ENCODE data around the gene NIPSNAP2. TPM values are rescaled to one million over a fixed set of nuclear protein-coding genes. Genes with fewer than 3 reads are reported as not detected.

NIPSNAP2 gene
- total and polyA plus RNA-seq, 2 of the 13 experiments (the other 11 are each of a cell fraction or from before 2014, with no cell fraction given): 40.3 to 61.5 TPM

DNA sequence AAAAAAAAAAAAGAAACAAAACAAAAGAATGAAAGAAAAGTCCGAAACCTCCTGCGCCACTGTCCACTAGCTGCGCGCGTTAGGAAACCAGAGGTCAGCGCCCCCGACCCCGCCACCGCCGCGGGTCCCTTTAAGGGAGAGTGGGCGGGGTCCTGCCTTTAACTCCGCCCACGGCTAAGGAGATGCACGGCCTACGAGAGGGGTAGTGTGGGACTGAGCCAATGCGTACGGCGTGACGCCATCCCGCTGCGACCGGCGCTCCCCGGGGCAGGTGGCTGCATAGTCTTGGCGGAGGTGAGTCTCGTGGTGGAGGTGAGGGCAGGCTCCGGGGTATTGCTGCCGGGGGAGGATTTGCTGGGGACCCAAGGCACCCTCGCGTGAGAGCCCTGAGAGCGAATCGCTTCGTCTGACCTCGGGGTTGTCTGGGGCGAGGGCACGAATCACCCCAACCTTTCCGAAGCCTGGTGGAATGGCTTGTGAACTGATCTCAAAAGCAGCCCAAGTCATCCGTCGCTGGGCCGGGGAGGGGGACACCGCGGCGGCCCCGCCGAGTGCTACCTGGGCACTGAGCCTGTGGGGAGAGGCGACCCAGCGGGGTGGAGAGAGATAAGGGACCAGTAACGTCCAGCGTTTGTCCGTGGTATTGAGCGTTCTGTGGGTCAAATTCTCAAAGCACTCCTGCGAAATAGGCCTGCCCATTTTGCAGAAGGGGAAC is 12.6 kb upstream of the NIPSNAP2 start, which contains the start of gene MRPS17 (continued):
- TF ChIP-seq, protein P1, sequence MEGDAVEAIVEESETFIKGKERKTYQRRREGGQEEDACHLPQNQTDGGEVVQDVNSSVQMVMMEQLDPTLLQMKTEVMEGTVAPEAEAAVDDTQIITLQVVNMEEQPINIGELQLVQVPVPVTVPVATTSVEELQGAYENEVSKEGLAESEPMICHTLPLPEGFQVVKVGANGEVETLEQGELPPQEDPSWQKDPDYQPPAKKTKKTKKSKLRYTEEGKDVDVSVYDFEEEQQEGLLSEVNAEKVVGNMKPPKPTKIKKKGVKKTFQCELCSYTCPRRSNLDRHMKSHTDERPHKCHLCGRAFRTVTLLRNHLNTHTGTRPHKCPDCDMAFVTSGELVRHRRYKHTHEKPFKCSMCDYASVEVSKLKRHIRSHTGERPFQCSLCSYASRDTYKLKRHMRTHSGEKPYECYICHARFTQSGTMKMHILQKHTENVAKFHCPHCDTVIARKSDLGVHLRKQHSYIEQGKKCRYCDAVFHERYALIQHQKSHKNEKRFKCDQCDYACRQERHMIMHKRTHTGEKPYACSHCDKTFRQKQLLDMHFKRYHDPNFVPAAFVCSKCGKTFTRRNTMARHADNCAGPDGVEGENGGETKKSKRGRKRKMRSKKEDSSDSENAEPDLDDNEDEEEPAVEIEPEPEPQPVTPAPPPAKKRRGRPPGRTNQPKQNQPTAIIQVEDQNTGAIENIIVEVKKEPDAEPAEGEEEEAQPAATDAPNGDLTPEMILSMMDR (CRISPR knock-in tag; IDR thresholded peaks at IDR 0.05): peak; percentile 28; the same call in 1 of the 2 replicates
- no peak for TF ChIP-seq EP300 (IDR thresholded peaks at IDR 0.05; ENCODE audit: low read depth in 2 of 2, low read length in 2 of 2)
- TF ChIP-seq EP300 (CRISPR knock-in tag; IDR thresholded peaks at IDR 0.05; ENCODE audit: borderline replicate concordance): no peak
- TF ChIP-seq ZNF564 (CRISPR knock-in tag; IDR thresholded peaks at IDR 0.05): no peak
- TF ChIP-seq SAP130 (CRISPR knock-in tag; IDR thresholded peaks at IDR 0.05; ENCODE audit: low read depth): peak; percentile 98
- TF ChIP-seq, protein P2, sequence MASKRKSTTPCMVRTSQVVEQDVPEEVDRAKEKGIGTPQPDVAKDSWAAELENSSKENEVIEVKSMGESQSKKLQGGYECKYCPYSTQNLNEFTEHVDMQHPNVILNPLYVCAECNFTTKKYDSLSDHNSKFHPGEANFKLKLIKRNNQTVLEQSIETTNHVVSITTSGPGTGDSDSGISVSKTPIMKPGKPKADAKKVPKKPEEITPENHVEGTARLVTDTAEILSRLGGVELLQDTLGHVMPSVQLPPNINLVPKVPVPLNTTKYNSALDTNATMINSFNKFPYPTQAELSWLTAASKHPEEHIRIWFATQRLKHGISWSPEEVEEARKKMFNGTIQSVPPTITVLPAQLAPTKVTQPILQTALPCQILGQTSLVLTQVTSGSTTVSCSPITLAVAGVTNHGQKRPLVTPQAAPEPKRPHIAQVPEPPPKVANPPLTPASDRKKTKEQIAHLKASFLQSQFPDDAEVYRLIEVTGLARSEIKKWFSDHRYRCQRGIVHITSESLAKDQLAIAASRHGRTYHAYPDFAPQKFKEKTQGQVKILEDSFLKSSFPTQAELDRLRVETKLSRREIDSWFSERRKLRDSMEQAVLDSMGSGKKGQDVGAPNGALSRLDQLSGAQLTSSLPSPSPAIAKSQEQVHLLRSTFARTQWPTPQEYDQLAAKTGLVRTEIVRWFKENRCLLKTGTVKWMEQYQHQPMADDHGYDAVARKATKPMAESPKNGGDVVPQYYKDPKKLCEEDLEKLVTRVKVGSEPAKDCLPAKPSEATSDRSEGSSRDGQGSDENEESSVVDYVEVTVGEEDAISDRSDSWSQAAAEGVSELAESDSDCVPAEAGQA (IDR thresholded peaks at IDR 0.05; ENCODE audit: low read depth): peak; percentile 88
- TF ChIP-seq, protein P2 (CRISPR knock-in tag; IDR thresholded peaks at IDR 0.05; ENCODE audit: borderline replicate concordance): no peak
- TF ChIP-seq TCF7 (IDR thresholded peaks at IDR 0.05; ENCODE audit: low read depth): no peak
- TF ChIP-seq, protein P3, sequence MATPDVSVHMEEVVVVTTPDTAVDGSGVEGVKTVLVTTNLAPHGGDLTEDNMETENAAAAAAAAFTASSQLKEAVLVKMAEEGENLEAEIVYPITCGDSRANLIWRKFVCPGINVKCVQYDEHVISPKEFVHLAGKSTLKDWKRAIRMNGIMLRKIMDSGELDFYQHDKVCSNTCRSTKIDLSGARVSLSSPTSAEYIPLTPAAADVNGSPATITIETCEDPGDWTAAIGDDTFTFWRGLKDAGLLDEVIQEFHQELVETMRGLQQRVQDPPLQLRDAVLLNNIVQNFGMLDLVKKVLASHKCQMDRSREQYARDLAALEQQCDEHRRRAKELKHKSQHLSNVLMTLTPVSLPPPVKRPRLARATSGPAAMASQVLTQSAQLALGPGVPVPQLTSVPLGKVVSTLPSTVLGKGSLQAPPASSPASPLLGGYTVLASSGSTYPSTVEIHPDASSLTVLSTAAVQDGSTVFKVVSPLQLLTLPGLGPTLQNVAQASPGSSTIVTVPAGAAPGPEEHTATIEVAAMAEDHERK (CRISPR knock-in tag; IDR thresholded peaks at IDR 0.05; ENCODE audit: low read depth): peak; percentile 83
- TF ChIP-seq, protein P4, sequence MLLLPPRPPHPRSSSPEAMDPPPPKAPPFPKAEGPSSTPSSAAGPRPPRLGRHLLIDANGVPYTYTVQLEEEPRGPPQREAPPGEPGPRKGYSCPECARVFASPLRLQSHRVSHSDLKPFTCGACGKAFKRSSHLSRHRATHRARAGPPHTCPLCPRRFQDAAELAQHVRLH (CRISPR knock-in tag; IDR thresholded peaks at IDR 0.05; ENCODE audit: borderline replicate concordance, low read depth): peak; percentile 89
- TF ChIP-seq HOXA3 (CRISPR knock-in tag; IDR thresholded peaks at IDR 0.05): peak; percentile 95; the same call in 1 of the 2 replicates
- no peak for TF ChIP-seq ELF4 (CRISPR knock-in tag; IDR thresholded peaks at IDR 0.05; ENCODE audit: borderline replicate concordance)
- TF ChIP-seq, protein P5, sequence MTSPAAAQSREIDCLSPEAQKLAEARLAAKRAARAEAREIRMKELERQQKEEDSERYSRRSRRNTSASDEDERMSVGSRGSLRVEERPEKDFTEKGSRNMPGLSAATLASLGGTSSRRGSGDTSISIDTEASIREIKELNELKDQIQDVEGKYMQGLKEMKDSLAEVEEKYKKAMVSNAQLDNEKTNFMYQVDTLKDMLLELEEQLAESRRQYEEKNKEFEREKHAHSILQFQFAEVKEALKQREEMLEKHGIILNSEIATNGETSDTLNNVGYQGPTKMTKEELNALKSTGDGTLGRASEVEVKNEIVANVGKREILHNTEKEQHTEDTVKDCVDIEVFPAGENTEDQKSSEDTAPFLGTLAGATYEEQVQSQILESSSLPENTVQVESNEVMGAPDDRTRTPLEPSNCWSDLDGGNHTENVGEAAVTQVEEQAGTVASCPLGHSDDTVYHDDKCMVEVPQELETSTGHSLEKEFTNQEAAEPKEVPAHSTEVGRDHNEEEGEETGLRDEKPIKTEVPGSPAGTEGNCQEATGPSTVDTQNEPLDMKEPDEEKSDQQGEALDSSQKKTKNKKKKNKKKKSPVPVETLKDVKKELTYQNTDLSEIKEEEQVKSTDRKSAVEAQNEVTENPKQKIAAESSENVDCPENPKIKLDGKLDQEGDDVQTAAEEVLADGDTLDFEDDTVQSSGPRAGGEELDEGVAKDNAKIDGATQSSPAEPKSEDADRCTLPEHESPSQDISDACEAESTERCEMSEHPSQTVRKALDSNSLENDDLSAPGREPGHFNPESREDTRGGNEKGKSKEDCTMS (CRISPR knock-in tag; conservative IDR thresholded peaks at IDR 0.05): no peak
- TF ChIP-seq, protein P6, sequence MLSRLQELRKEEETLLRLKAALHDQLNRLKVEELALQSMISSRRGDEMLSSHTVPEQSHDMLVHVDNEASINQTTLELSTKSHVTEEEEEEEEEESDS (CRISPR knock-in tag; IDR thresholded peaks at IDR 0.05; ENCODE audit: borderline replicate concordance): peak; percentile 60; the same call in 1 of the 2 replicates
- peak; percentile 66 for TF ChIP-seq HNRNPLL (IDR thresholded peaks at IDR 0.05; ENCODE audit: low read depth, low read length, poor library complexity, severe bottlenecking)
- no peak for TF ChIP-seq ZNF33A (CRISPR knock-in tag; IDR thresholded peaks at IDR 0.05; ENCODE audit: borderline replicate concordance)
